LHCN-M2 (cell line): ENCODE data around the gene GKN1. TPM values are rescaled to one million over a fixed set of nuclear protein-coding genes. Genes with fewer than 3 reads are reported as not detected.

Experiments used
- DNase-seq: peaks from one replicate; pipeline ENCODE4 v3.0.0-alpha.2; 2012; ENCODE audit warnings: low read depth
- total RNA-seq: library from RNA; depleted of rRNA; stranded (reverse); fragments of >200 nt; gene quantifications from 2 replicates; pipeline ENCODE4 v1.2.3, GENCODE V29; 2014

The GKN1 gene
- total RNA-seq, 1 experiment from 2014 or later: not detected

DNA sequence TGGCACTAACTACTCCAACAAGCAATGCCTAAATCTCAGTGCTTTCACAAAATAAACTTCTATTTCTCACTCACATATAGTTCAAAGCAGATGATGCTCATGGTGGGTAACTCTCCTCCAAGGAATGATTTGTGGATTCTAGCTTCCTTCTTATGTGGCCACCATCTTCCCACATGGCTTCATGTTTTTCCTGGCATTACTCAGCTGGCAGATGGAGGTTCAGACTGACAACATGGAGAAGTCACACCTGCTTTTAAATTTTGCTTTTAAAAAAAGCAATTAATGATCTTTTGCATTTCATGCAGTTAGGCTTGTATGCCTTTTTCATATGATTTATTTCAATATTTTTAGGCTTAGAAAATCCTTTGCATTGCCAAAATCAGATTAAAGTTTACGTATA, 15.4 kb upstream of the GKN1 start:
- no peak for DNase-seq

DNA sequence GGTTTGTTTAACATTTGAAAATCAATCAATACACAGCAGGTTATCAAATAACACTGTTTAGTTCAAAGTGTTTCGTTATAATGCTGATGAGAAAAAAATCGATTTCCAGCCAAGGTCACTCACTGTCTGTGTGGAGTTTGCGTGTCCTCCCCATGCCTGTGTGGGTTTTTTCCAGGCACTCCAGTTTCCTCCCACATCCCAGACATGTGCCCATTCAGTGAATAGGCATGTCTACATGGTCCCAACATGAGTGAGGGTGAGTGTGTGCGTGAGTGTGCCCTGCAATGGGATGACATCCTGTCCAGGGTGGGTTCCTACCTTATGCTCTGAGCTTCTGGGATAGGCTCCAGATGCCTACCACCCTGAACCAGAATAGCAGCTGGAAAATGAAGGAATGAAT, 13.1 kb upstream of the GKN1 start:
- no peak for DNase-seq

DNA sequence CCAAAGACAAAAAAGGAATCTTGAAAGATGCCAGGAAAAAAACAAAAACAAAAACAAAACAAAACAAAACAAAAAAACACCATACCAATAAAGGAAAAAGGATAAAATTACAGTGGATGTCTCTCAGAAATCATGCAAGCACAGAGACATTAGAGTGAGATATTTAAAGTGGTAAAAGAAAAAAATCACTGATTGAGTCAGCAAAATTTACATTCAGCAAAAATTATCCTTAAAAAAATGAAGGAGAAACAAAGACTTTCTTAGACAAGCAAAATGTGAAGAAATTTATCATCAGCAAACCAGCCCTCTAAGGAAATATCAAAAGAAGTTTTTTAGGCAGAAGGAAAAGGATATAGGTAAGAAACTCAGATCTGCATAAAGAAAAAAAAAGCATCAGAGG, 10.2 kb upstream of the GKN1 start:
- DNase-seq: no peak

DNA sequence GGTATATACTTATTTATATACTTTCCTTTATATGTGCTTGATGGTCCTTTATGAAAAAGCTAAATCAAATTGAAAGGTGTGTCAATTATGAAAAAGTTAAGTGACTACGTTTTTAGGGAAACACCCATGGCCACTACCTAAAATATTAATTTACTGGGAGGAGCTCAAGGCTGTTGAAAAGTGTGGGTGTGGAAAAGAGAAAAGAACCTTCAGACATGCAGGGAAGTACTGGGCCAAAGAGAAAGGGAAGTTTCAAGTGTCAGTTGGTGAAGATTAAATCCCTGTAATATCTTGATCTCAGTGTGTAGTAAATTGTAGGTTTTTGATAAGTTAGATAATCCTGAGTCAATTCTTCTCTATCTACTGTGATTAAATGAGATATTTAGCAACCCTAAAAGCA, 6.2 kb upstream of the GKN1 start:
- DNase-seq: no peak

GRCh38 chr2:68969736-68970490, 4.5 kb upstream of the GKN1 start:
- no peak for DNase-seq

GRCh38 chr2:68970566-68971265, 3.7 kb upstream of the GKN1 start:
- no peak for DNase-seq

- peak; percentile 96 for DNase-seq
Measured at GRCh38 chr2:68971591-68972231, 2.7 kb upstream of the GKN1 start.

DNA sequence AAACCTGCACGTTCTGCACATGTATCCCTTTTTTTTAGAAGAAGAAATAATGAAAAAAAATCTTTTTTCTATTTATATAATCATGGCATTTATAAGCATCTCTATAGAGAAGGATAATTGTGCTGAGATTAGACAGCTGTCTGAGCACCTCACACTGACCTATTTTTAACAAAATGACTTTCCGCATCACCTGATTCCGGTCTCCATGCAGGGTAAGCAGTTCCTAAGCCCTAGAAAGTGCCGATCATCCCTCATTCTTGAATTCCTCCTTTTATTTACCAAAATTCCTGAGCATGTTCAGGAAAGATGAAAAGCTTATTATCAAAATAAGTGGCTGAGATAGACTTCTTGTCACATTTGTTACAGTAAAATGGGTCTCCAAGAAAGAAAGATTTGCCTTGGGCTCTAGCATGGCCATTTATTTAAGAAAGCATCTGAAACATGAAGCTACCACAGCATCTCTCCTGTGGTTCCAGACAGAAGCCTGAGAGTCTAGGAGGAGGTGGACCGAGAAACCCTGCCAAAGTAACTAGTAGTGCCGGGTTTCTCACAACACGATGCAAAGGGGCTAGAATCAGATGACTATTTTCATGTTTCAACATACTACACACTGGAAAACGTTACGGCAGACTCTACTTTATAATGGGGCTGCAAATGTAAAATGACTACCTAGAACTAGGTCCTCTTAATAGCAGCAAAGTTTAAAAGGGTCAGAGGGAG, 670 bp downstream of the GKN1 start:
- DNase-seq: no peak

- no peak for DNase-seq
Measured at GRCh38 chr2:68975844-68976243, 1.4 kb downstream of the GKN1 start.

DNA sequence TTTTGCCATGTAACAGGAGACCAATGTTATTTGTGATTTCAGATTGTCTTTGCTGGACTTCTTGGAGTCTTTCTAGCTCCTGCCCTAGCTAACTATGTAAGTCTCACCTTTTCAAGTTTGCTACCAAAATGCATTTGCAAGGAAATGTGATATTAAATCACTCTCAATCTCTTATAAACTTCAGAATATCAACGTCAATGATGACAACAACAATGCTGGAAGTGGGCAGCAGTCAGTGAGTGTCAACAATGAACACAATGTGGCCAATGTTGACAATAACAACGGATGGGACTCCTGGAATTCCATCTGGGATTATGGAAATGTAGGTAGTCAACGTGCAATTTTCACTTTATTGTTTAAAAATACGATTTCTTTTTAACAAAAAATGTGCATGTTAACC, 3.0 kb downstream of the GKN1 start:
- DNase-seq: no peak

- DNase-seq: no peak
Measured at GRCh38 chr2:68978098-68978497, 3.7 kb downstream of the GKN1 start.

GRCh38 chr2:68980956-68981355, 6.5 kb downstream of the GKN1 start:
- DNase-seq: no peak

DNA sequence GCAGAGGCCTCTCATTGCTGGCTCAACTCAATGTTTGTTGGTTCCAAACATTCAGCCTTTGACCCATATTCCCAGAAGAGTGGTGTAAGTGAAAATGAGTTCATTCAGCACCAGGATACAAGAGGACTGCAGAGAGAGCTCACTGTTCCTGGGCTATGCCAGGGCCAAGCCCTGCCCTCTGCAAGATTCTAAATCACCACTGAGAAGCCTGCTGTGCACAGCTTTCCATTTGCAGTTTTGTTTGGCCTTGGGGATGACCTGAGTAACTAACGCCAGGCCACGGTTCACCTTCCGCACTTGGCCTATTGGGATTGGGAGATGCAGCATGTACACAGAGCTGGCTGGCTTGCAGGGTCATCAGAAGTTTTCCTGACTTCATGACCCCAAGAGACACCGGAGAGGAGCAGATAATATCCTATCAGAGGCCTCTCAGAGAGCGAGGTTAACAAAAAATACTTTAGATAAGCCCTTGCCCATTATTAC, 12.6 kb downstream of the GKN1 start:
- no peak for DNase-seq

DNA sequence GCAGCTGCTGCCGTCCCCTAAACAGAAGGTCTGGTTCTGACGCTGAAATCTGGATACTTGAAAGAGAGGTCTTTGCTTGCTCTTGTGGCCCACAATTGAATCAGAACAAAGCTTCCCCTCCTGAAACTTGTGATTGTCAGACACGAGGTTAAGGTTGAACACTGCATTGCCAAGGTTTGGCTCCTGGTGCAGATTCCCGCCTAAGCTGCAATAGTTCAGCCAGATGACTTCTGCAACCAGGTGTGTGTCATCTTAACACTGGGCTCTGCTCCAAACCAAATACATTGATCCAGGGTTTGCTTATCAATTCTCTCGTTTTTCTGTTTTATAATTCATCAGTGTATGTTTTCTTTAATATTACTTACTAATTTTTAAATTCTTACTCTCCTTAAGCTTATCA, 14.6 kb downstream of the GKN1 start:
- no peak for DNase-seq

DNA sequence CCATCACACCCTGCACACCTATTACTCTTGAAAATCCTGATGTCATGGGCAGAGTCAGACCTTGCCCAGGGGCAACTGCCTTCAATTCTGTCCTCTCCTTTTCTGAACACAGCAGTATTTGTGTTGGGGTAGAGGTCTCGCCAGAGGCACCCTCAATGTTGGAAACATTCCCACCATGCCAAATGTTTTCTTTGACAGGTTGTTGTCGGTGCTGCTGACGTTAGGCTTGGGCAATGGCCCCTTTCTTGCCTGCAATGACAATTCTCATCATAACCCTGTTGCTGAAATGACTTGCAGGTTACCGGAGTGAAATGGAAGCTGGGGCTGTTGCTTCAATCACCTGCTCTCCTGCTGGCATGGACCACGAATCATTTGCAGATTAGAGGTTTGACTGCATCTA, 17.9 kb downstream of the GKN1 start:
- DNase-seq: no peak

DNA sequence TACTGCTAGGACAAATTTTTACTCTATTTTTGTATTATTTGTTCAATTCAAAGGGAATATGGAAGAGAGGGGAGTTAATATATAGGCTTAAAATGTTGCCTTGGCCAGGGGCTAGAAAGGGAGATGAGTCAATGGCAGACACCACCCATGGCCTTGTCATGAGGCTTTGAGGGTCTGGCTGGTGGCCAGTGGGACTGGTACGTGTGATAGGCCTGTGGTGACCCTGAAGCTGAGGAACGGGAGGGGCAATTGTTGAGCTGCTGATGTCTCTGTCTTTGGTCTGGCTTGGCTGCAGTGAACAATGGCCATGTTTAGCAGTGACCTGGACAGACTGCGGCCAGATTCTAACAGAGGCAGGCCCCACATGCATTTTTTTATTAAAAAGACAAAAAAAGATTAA, 18.5 kb downstream of the GKN1 start:
- no peak for DNase-seq

GRCh38 chr2:68993660-68994059, 19.2 kb downstream of the GKN1 start:
- no peak for DNase-seq

GRCh38 chr2:68994864-68995263, 20.4 kb downstream of the GKN1 start:
- DNase-seq: peak; percentile 83

DNA sequence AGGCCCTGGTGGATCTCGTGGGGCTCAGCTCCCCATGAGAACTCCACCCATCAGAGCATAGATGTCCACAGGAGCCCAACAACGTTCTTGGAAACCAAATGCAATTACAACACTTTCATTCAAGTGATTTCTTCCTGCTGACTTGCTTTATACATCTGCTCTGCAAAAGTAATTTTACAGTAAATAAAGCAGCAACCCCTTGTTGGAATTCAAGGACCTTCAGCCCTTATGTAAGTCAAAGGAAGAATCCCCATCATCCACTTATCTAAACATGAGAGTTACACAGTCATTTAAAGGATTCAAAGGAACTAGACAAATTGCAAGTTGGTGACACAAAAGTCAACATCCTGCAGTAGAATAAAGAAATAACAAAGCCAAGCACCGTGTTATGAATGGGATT, 21.5 kb downstream of the GKN1 start:
- DNase-seq: no peak

DNA sequence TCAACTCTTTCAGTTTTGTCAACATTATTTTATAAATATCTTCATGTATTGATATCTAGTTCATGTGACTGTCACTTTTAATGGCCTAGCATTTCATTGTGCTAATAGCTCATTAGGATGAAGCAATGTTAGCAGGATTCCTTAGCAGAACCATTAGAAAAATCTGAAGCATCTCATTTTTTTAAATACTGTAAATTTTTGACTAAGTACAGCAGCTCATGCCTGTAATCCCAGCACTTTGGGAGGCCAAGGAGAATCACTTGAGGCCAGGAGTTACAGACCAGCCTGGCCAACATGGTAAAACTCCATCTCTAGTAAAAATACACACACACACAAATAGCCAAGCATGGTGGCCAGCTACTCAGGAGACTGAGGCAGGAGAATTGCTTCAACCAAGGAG, 23.0 kb downstream of the GKN1 start:
- DNase-seq: no peak

DNA sequence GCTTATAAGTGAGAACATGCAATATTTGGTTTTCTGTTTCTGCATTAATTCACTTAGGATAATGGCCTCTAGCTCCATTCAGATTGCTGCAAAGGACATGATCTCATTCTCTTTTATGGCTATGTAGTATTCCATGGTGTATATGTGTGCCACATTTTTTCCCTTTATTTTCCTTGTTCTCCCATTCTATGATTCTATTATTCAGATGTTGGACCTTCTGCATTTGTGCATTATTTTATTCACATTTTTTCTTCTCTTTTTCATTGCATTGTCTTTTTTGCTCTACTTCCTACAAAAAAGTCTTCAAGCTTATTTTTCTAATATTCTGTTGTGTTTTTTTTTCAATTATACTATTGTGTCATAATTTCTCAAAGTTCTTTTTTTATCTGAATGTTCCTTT, 27.4 kb downstream of the GKN1 start:
- no peak for DNase-seq

DNA sequence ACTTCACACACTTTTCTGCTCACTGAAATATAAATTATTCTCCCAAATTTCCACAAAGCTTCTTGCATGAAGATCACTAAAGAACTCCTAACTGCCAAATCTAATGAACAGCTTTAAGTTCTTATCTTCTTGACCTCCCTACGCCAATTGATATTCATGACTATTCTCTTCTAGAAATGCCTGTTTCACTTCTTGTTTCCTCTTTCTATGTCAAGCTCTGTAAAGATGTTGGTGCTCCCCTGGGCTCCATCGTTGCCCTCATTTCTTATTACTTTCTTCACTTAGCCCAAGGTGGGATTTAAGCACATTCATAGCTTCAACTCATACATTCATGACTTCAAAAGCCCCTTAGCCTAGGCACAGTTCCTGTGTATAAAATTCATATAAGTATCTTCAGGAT, 29.3 kb downstream of the GKN1 start:
- no peak for DNase-seq
